H1 (cell line): ENCODE data around the gene FOXL2NB. TPM values are rescaled to one million over a fixed set of nuclear protein-coding genes. Genes with fewer than 3 reads are reported as not detected.

ENCODE experiments used
- ATF2 ChIP-seq: IDR thresholded peaks from 2 replicates; pipeline ENCODE4 v1.6.1; 2012; ENCODE audit warnings: low read length, inconsistent platforms
- BACH1 ChIP-seq: IDR thresholded peaks from 2 replicates; pipeline ENCODE4 v1.6.1; 2012; ENCODE audit warnings: low read length, improper control_type of control experiment
- CBX5 ChIP-seq: fragments of 300-800, 300-1000 bp; sonication (generic); IDR thresholded peaks from 2 replicates; pipeline ENCODE4 v1.7.1; 2016; ENCODE audit warnings: antibody characterized with exemption, low read length, low read depth
- CHD2 ChIP-seq: IDR thresholded peaks from 2 replicates; pipeline ENCODE4 v1.6.1; 2012; ENCODE audit warnings: low read length, improper control_type of control experiment
- CTBP2 ChIP-seq: IDR thresholded peaks from 2 replicates; pipeline ENCODE4 v1.7.0; 2011; ENCODE audit warnings: borderline replicate concordance, mild to moderate bottlenecking, moderate library complexity, mixed read lengths, low read length; ENCODE audit not compliant: insufficient read depth, insufficient read length
- E2F6 ChIP-seq: IDR thresholded peaks from 2 replicates; pipeline ENCODE4 v1.6.1; 2012; ENCODE audit warnings: inconsistent platforms
- GTF2F1 ChIP-seq: IDR thresholded peaks from 2 replicates; pipeline ENCODE4 v1.6.1; 2012; ENCODE audit warnings: low read depth, low read length, improper control_type of control experiment, borderline replicate concordance
- MAFK ChIP-seq: IDR thresholded peaks from 2 replicates; pipeline ENCODE4 v1.6.1; 2012; ENCODE audit warnings: low read depth, mild to moderate bottlenecking, improper control_type of control experiment, low read length
- MAX ChIP-seq: IDR thresholded peaks from 2 replicates; pipeline ENCODE4 v1.6.1; 2012; ENCODE audit warnings: inconsistent platforms
- POU5F1 ChIP-seq: IDR thresholded peaks from 2 replicates; pipeline ENCODE4 v1.6.1; 2011; ENCODE audit warnings: low read depth, mild to moderate bottlenecking, low read length, moderate library complexity
- RAD21 ChIP-seq, 2 experiments: IDR thresholded peaks in 1 of 2; conservative IDR thresholded peaks in 1 of 2; 2 replicates each; pipeline ENCODE4 v1.6.1; 2011; ENCODE audit warnings: low read depth in 2 of 2, low read length in 2 of 2, improper control_type of control experiment in 1 of 2, inconsistent platforms in 1 of 2, mild to moderate bottlenecking in 1 of 2, moderate library complexity in 1 of 2
- RNF2 ChIP-seq: fragments of 200-900, 300-1000 bp; sonication (generic); IDR thresholded peaks from 2 replicates; pipeline ENCODE4 v1.7.1; 2016; ENCODE audit warnings: borderline replicate concordance, low read depth, mild to moderate bottlenecking, antibody characterized with exemption, low read length; ENCODE audit not compliant: poor library complexity, severe bottlenecking; ENCODE audit errors: missing control alignments
- RXRA ChIP-seq: IDR thresholded peaks from 2 replicates; pipeline ENCODE4 v1.6.1; 2011; ENCODE audit warnings: low read depth, mild to moderate bottlenecking, low read length, moderate library complexity; ENCODE audit not compliant: insufficient read depth
- SIX5 ChIP-seq: IDR thresholded peaks from 2 replicates; pipeline ENCODE4 v1.6.1; 2011; ENCODE audit warnings: mild to moderate bottlenecking, low read depth, low read length
- SP1 ChIP-seq: IDR thresholded peaks from 2 replicates; pipeline ENCODE4 v1.6.1; 2011; ENCODE audit warnings: low read depth, low read length
- SRF ChIP-seq: IDR thresholded peaks from 2 replicates; pipeline ENCODE4 v1.6.1; 2011; ENCODE audit warnings: mild to moderate bottlenecking, low read depth, low read length, moderate library complexity
- SUZ12 ChIP-seq: fragments of 200-600 bp; sonication (generic); IDR thresholded peaks from 2 replicates; pipeline ENCODE4 v1.6.1; 2012; ENCODE audit warnings: mild to moderate bottlenecking, inconsistent platforms, low read length, moderate library complexity, mixed read lengths
- TAF1 ChIP-seq: IDR thresholded peaks from 2 replicates; pipeline ENCODE4 v1.6.1; 2011; ENCODE audit warnings: mild to moderate bottlenecking, low read depth, low read length
- polyA plus RNA-seq, 7 experiments: library from polyadenylated mRNA; depleted of rRNA in 3 of 7; stranded (reverse) in 5 of 7; unstranded in 2 of 7; fragments of >200 nt in 5 of 7; fragments of 200-250 nt in 2 of 7; gene quantifications; 1 replicate in 5 of 7; 2 replicates in 1 of 7; 4 replicates in 1 of 7; pipeline versions ENCODE4 v1.2.1 to v1.2.3, GENCODE V29; 2011 to 2013; ENCODE audit warnings: missing spikeins in 2 of 7, mixed read lengths in 2 of 7
- total RNA-seq: library from RNA; stranded (reverse); fragmentation: NEBNext Ultra II Directional; extraction: Animal tissue kit (Norgen Biotek cat#: 25700); gene quantifications from 2 replicates; pipeline ENCODE4 v1.2.1, GENCODE V29; 2021

The FOXL2NB gene
- total and polyA plus RNA-seq, 2 of the 8 experiments (the other 6 are each of a cell fraction or from before 2014, with no cell fraction given) = 5.4 to 7.3 TPM

DNA sequence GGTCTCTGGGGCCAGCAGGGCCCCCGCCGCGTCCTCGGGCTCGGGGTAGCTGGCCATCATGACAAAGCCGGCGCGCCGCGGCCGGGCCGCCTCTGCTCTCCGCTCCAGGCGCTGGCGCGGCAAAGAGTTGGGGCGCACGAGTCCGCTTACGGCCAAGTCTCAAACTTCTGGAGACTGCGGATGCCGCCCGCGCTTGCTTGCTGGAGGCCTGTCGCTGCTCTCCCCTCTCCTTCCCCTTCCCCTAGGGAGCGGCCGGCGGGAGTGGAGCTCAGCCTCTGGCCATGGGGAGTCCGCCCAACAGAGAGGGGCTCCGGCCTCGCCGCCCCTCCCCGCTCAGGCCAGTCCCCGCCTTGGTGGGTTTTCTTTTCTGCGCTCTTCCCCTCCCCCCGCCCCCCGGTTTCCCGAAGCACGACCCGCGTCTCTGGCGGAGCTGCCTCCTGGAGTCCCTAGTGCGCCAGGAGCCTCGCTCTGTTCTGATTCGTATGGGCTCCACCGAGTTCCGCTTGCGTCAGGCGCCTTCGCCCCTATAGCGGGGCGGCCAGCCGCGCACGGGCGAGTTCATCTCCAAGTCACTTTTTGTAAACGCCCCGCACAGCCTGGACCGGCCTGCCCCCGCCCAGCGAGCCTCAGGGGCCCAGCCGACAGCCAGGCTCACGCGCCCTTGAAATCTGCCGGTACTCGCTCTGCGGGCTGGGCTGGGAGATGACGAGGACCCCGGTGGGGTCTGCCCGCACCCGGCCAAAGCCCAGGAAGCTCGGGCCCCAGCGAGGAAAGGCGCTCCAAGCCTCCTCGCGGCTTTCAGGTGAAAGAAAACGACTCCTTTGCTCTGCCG, at the start of gene FOXL2NB, which contains the start of gene FOXL2 (continued):
- TF ChIP-seq E2F6 = peak; percentile 74; the same call in 1 of the 2 replicates
- no peak for TF ChIP-seq RAD21 (IDR thresholded peaks at IDR 0.05 in 1 of 2, conservative IDR thresholded peaks at IDR 0.05 in 1 of 2; ENCODE audit: low read depth in 2 of 2, low read length in 2 of 2)
- no peak for TF ChIP-seq CBX5
- no peak for TF ChIP-seq BACH1
- TF ChIP-seq CHD2 = no peak
- TF ChIP-seq SUZ12 = peak; percentile 86
- TF ChIP-seq MAX = peak; percentile 6; the same call in 1 of the 2 replicates
- TF ChIP-seq CTBP2 = peak; percentile 64
- no peak for TF ChIP-seq RXRA
- TF ChIP-seq ATF2 = no peak
- no peak for TF ChIP-seq MAFK
- TF ChIP-seq GTF2F1 = no peak
- peak; percentile 12; the same call in 1 of the 2 replicates for TF ChIP-seq TAF1
- TF ChIP-seq SRF = no peak
- no peak for TF ChIP-seq POU5F1
- TF ChIP-seq SP1 = no peak
- no peak for TF ChIP-seq SIX5
- TF ChIP-seq RNF2 = no peak
